IPS-NIHi11 (cell line): ENCODE results near the gene HS3ST3B1.

Experiments
- DNase-seq: peaks from one replicate; pipeline ENCODE4 v3.0.0; 2012; ENCODE audit warnings: mixed read lengths, low spot score

The HS3ST3B1 gene

GRCh38 chr17:14321476-14321949 lies 20.6 kb downstream of the HS3ST3B1 start:
- DNase-seq = no peak

DNA sequence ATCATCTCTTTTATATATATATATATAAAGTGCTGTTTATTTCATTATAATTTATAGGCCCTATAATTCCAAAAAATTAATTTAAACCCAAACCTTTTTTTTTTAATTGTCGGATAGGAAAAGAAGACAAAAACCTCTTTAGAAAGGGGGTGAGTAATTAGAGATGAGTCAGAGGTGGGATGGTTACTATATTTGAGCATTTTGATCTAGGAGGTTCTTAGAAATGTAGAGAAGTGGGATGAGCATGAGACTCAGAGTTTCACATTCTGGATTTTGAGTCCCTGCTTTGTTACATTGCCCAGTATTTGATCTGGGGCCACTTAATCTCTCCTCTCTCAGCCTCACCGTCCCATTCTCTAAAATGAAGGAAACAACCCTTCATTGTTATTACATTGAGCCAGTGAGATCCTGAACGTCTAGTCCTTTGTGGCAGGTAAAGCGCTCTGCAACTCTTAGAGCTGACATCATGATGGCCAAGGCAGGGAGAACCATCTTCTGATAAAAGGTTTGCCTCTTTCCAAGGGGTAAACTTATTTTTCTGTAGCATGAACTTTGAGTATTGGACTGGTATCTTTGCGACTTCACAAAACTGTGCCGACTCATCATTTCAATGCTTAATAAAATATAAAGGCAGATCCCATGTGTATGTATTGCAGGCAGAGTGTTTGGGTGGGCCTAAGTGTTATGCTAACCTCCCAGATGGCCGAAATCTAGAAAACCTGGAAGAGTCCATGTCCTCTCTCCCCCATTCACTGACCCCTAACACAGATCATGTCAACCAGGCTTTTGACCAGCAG lies 21.3 kb downstream of the HS3ST3B1 start:
- no peak for DNase-seq

DNA sequence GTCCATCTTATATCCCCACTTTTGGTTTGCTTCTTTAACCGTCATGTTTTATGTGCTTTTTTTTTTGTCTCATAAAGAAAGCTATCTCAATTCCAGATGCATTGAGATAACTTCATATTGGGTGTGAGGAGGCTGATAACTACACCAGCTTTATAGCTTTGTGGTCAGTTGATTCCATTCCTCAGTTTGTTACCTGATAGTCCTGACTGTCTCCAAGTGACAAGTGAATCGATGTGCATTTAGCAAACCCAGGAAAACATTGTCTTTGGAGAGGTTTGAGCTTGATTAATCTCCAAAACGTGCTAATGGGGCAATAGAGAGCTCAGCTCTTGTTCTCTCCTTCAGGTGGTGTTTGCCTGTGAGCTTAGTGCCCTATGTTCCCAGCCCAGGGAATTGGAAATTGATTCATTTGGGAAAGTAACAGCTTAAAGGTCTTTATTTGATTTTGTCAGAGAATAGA lies 22.7 kb downstream of the HS3ST3B1 start:
- DNase-seq = no peak

GRCh38 chr17:14325618-14326167 lies 24.8 kb downstream of the HS3ST3B1 start:
- no peak for DNase-seq

- DNase-seq = no peak
Measured at GRCh38 chr17:14329900-14330491, 29.1 kb downstream of the HS3ST3B1 start.

GRCh38 chr17:14330492-14330962 lies 29.6 kb downstream of the HS3ST3B1 start:
- DNase-seq = peak; percentile 28

DNA sequence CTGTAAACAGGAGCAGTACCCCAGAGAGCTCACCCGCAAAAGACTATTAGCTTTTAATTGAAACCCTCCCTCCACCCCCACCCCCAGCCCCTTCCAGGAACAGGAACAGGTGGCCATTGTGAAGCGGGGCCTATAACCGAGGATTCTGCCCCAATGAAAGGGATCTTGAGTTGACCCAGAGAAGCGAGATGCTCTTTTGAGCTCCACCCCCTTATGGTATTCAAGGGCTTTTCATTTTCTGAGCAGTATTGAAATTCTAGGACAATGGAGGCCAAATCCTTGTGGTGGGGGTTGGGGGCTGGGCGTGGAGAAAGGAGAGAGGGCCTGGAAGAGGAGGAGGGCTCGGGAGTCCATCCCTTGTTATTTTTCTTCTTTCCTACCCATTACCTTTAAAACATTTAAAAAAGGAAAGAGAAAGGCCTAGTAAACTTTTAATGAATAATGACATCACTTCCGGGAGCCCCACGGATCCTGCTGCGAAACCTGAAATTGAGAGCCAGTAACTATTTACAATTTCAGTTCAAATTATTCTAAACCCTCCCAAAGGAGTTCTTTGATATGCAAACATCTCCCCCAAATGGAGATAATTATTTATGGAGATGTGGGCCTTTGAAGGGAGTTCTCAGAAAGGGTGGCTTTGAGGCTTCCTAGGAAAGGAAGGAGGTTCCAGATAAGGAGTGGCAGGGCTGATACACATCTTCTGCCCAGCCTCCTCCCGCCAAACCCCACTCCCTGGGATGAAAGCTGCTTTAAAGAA lies 30.5 kb downstream of the HS3ST3B1 start:
- peak; percentile 27 for DNase-seq

DNA sequence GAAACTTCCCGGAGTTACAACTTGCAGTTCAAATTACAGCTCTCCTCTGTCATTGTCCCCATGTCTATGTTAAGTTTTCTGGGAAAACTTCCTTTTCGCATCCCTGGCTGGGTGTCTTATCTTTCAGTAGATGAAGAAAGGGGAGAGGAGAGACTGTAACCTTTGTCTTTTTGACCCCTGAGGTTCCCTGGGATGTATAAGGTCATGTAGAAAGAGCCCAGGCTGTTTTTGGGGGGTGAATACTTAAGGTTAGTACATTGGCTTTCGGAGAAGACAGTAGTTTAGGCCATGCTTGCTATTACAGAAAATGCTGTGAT lies 31.1 kb downstream of the HS3ST3B1 start:
- DNase-seq = no peak

- no peak for DNase-seq
Measured at GRCh38 chr17:14332331-14332730, 31.4 kb downstream of the HS3ST3B1 start.

- no peak for DNase-seq
Measured at GRCh38 chr17:14333506-14333905, 32.6 kb downstream of the HS3ST3B1 start.

- DNase-seq = no peak
Measured at GRCh38 chr17:14334276-14334840, 33.5 kb downstream of the HS3ST3B1 start.

DNA sequence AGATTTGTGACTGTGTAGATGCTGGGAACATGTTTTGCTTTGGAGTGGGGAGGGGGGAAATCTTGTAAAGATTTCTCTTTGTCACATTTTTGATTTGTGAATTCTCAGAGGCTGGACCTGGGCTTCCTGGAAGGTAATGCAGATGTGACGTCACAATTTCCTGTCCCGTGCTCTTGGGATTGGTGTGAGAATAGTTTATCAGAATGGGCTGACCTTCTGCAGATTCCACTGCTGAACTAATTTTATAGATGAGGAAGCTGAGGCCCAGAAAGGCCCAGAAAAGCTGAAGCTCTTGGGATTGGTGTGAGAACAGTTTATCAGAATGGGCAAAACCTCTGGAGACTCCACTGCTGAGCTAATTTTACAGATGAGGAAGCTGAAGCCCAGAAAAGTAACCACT lies 34.0 kb downstream of the HS3ST3B1 start:
- DNase-seq = no peak

DNA sequence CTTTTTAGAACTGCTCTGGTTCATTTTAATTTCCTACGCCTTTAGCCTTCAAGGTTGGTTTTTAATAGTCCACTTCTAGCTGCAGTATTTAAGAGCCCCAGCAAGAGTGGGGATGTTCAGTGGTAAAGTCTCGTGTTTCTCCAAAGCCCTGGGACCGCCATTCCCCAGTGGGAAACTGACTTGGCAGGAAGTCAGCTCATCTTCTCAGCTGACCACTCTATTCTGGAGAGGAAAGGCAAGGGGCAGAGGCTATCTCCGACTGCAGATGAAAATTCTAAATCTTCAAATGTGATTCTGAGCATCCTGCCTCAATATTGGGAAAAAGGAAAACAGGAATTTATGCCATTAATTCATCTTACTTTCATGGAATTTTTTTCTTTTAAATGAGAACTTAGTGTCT lies 35.5 kb downstream of the HS3ST3B1 start:
- no peak for DNase-seq

GRCh38 chr17:14337596-14338079 lies 36.8 kb downstream of the HS3ST3B1 start:
- no peak for DNase-seq

DNA sequence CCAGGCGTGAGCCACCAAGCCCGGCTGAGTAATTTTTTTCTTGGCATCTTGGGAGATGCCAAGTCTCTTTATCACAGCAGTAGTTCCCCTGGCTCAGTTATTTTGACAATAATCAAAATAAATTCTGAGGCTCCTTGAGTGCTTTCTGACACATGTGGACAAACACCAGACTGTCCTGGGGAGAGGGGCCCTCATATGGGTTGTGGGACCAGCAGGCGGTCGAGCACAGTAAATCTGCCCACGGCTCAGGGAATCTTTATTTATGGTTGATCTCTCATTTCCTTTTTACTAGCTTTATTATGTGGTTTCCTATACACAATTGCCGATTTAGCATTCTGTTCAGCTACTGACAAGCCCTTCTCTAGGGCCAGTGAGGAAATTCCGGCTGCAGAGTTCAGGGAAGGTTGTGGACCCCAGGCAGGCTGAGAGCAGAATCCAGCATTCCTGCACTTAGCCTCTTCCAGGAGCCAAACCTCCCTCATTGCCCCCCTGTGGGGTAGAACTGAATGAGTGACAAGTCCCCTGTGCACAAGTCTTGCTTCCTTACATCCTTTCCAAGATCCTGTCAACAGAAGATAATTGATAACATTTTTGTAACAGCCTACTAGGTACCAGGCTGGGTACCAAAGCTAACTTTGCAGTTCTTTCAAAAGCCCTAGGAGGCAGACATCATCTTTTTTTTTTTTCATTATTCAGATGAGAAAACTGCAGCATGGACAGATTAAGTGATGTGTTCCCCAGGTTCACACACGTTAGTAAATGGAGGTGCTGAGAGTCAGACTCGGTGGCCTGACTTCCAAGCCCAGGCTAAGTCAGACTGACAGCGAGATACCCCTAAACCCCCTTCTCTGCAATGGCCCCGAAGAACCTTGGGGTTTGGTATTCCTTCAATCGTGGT lies 40.2 kb downstream of the HS3ST3B1 start:
- DNase-seq = no peak

GRCh38 chr17:14341866-14342265 lies 41.0 kb downstream of the HS3ST3B1 start:
- DNase-seq = peak; percentile 22

DNA sequence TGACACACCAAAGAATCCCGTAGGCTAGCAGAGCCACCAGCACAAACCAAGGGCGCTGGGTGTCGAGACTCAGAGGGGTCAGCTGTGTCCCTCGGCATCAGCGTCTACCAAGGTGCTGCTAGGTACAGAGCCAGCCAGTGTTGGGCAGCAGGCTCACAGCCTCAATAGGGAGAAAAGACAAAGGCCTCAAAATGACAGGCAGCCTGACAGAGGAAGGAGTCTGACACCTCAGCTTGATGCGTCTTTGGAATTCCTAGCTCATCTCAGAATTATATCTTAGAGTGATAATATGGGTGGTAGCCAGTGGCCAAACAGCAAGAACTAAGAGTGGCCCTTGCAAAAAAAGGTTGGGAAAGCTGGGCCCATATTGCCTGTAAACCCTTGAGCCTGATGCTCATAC lies 45.9 kb downstream of the HS3ST3B1 start:
- DNase-seq = no peak

DNA sequence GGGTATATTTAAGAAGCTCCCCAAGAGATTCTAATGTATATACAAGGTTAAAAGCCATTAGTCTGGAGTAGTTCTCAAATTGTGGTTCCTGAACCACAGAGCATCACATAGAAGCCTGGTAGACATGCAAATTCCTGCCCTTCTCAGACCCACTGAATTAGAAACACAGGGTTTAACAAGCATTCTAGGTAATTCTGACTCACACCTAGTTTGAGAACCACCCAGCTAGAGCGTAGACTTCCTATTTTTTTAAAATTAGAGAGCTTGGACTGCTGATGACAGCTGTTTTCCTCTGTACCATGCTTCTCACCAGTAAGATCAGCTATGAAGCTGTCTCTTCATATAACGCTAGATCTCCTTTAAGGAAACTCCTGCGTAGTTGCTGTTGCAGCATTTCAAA lies 50.6 kb downstream of the HS3ST3B1 start:
- DNase-seq = no peak

DNA sequence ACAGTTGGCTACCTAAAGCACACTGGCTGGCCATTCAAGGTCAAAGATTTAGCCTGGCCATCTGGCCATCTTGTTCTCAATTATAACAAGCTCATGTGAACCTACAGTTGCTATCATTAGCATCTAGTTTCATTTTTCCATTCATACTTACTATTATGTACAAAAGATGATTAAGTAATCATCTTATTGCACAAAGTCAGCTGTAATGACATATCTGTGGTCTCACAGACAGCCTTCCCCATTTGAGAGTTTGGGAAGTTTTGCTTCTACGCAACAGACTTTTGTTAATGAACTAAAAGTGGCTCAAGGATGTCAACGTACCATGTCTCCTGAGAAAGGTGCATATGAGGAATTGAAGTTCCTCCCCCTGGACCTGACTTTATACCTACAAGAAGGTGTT lies 51.3 kb downstream of the HS3ST3B1 start:
- no peak for DNase-seq

DNA sequence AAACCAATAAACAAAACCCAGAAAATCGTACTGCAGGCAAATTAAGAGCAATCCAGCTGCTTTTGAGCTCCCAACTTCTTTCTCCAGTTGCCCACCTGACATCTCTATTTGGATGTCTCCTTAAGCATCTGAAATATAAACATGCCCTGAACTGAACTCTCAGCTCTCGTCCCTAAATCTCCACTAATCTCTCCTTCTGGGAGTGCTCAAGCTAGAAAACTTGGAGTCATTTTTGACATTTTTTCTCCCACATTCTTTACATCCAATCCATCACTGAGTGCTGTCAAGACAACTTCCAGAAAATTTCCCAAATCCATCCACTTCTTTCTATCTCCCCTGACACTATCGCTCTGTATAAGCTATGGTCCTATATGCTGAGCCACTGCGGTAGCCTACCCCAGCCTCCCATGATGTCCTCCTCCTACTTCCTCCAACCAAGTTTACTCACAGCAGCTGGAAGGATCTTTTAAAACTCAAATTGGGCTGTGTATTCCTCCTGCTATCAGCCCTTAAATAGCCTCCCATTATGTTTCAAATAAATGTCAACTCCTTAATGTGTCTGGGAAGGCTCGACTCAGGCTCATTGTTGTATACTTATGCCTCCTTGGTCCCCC lies 53.1 kb downstream of the HS3ST3B1 start:
- no peak for DNase-seq

DNA sequence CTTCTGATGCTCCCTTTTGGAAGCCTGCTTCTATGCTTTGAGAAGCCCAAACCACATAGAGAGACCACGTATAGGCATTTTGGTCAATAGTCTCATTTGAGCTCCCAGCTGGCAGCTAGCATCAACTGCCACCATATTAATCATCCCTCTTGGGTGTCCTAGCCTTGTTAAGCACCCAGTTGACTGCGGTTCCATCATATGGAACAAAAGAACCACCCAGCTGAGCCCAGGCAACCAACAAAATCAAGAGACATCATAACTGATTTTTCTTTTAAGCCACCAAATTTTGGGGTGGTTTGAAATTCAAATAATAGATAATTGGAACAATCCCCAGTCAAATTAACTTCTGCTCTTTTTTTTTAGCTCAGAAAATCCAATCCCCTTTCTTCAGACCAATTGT lies 53.9 kb downstream of the HS3ST3B1 start:
- no peak for DNase-seq
